GM23338 (cell line): ENCODE measurements around the gene INO80C. TPM values are rescaled to one million over a fixed set of nuclear protein-coding genes. Genes with fewer than 3 reads are reported as not detected.
A peak's percentile ranks its signal among the peaks of the same experiment; 100 is the strongest.

ENCODE experiments used
- ATAC-seq: fragments of 200-7000 bp; cut with Tn5 transposase; 3 replicates; pipeline ENCODE4 v1.9.1; 2020
- DNase-seq: peaks from one replicate; pipeline ENCODE4 v3.0.0-alpha.2; 2015; ENCODE audit warnings: low spot score
- H2AFZ ChIP-seq: fragments of 200-600 bp; sonication (generic); 2 replicates; pipeline ENCODE4 v1.8.0; 2016; ENCODE audit warnings: antibody characterized with exemption, mild to moderate bottlenecking, moderate library complexity
- H3F3A ChIP-seq: fragments of 200-600 bp; sonication (generic); replicated peaks from 2 replicates; pipeline ENCODE4 v1.8.0; 2017; ENCODE audit warnings: antibody characterized with exemption, mixed run types, low read depth
- H3K27ac ChIP-seq: fragments of 200-600 bp; sonication (generic); 2 replicates; pipeline ENCODE4 v1.6.1; 2016; ENCODE audit warnings: low read depth
- H3K27me3 ChIP-seq: fragments of 200-600 bp; sonication (generic); 2 replicates; pipeline ENCODE4 v1.8.0; 2016; ENCODE audit warnings: mild to moderate bottlenecking, mixed run types, moderate library complexity; ENCODE audit not compliant: insufficient read depth
- H3K36me3 ChIP-seq: fragments of 200-600 bp; sonication (generic); 2 replicates; pipeline ENCODE4 v1.8.0; 2016; ENCODE audit warnings: mild to moderate bottlenecking; ENCODE audit not compliant: insufficient read depth
- H3K4me1 ChIP-seq: fragments of 200-600 bp; sonication (generic); 2 replicates; pipeline ENCODE4 v1.8.0; 2016; ENCODE audit warnings: mild to moderate bottlenecking, moderate library complexity; ENCODE audit not compliant: insufficient read depth
- H3K4me2 ChIP-seq: fragments of 200-600 bp; sonication (generic); 2 replicates; pipeline ENCODE4 v1.7.1; 2017; ENCODE audit warnings: mixed run types
- H3K4me3 ChIP-seq: fragments of 200-600 bp; sonication (generic); 2 replicates; pipeline ENCODE4 v1.6.1; 2016; ENCODE audit warnings: mixed run types
- H3K79me2 ChIP-seq: fragments of 200-600 bp; sonication (generic); replicated peaks from 2 replicates; pipeline ENCODE4 v1.8.0; 2017; ENCODE audit warnings: mild to moderate bottlenecking; ENCODE audit not compliant: insufficient read depth
- H3K9me2 ChIP-seq: fragments of 200-600 bp; sonication (generic); 2 replicates; pipeline ENCODE4 v1.8.0; 2017; ENCODE audit not compliant: insufficient read depth
- H4K20me1 ChIP-seq: fragments of 200-600 bp; sonication (generic); replicated peaks from 2 replicates; pipeline ENCODE4 v1.8.0; 2017; ENCODE audit warnings: mild to moderate bottlenecking; ENCODE audit not compliant: insufficient read depth
- H3K27ac Mint-ChIP-seq: 2 replicates; pipeline ENCODE4 v1.8.0; 2020; ENCODE audit warnings: inconsistent platforms, mild to moderate bottlenecking, moderate library complexity, mixed read lengths
- H3K27me3 Mint-ChIP-seq: 3 replicates; pipeline ENCODE4 v1.8.0; 2022; ENCODE audit warnings: low read depth, mild to moderate bottlenecking, moderate library complexity, mixed read lengths, inconsistent platforms; ENCODE audit not compliant: insufficient read depth, poor library complexity
- H3K36me3 Mint-ChIP-seq: 3 replicates; pipeline ENCODE4 v1.8.0; 2021; ENCODE audit warnings: low read depth, mild to moderate bottlenecking, inconsistent platforms, moderate library complexity, mixed read lengths
- H3K4me1 Mint-ChIP-seq: 3 replicates; pipeline ENCODE4 v1.8.0; 2020; ENCODE audit warnings: mild to moderate bottlenecking, inconsistent platforms, mixed read lengths
- H3K4me3 Mint-ChIP-seq: 3 replicates; pipeline ENCODE4 v1.8.0; 2021; ENCODE audit warnings: moderate library complexity, mild to moderate bottlenecking, inconsistent platforms, mixed read lengths
- H3K9me3 Mint-ChIP-seq: 3 replicates; pipeline ENCODE4 v1.8.0; 2020; ENCODE audit warnings: moderate library complexity, mild to moderate bottlenecking, inconsistent platforms, mixed read lengths
- CREB1 ChIP-seq: fragments of 250-450 bp; sonication (Bioruptor Pico); IDR thresholded peaks from 2 replicates; pipeline ENCODE4 v1.5.0; 2020; ENCODE audit warnings: low read depth, mild to moderate bottlenecking, moderate library complexity
- EZH2 ChIP-seq: fragments of 200-600 bp; sonication (generic); IDR thresholded peaks from one replicate; pipeline ENCODE4 v1.8.0; 2017; ENCODE audit warnings: antibody characterized with exemption, mild to moderate bottlenecking, low read depth; ENCODE audit not compliant: unreplicated experiment
- EZH2phosphoT487 ChIP-seq: fragments of 200-600 bp; sonication (generic); IDR thresholded peaks from one replicate; pipeline ENCODE4 v1.8.1; 2018; ENCODE audit warnings: antibody characterized with exemption; ENCODE audit not compliant: unreplicated experiment
- JUNB ChIP-seq: IDR thresholded peaks from one replicate; pipeline ENCODE4 v1.6.1; 2016; ENCODE audit warnings: antibody characterized with exemption; ENCODE audit not compliant: unreplicated experiment
- NANOG ChIP-seq: IDR thresholded peaks from 2 replicates; pipeline ENCODE4 v1.6.1; 2016; ENCODE audit warnings: antibody characterized with exemption, borderline replicate concordance
- POLR2AphosphoS5 ChIP-seq: IDR thresholded peaks from 2 replicates; pipeline ENCODE4 v1.6.1; 2016; ENCODE audit warnings: antibody characterized with exemption, low read depth
- STAT1 ChIP-seq: IDR thresholded peaks from one replicate; pipeline ENCODE4 v1.6.1; 2016; ENCODE audit warnings: antibody characterized with exemption; ENCODE audit not compliant: unreplicated experiment
- ZNF114 ChIP-seq: fragments of 250-450 bp; sonication (Bioruptor Pico); IDR thresholded peaks from 2 replicates; pipeline ENCODE4 v1.5.0; 2020; ENCODE audit warnings: mild to moderate bottlenecking, moderate library complexity
- ZNF331 ChIP-seq: fragments of 250-450 bp; sonication (Bioruptor Pico); IDR thresholded peaks from 2 replicates; pipeline ENCODE4 v1.5.0; 2020; ENCODE audit warnings: low read depth, mild to moderate bottlenecking, moderate library complexity
- polyA plus RNA-seq: library from polyadenylated mRNA; unstranded; fragments of >200 nt; fragmentation: Nextera tagmentation; extraction: Ambion mirVana; gene quantifications from 2 replicates; pipeline ENCODE4 v1.2.1, GENCODE V29; 2016
- total RNA-seq: library from RNA; depleted of rRNA; stranded (reverse); fragments of >200 nt; shearing (Covaris generic); gene quantifications from 2 replicates; pipeline ENCODE4 v1.2.3, GENCODE V29; 2014
- TF ChIP-seq, protein P1 (sequence below), 2 experiments: fragments of 200-600 bp in 1 of 2; sonication (generic) in 1 of 2; conservative IDR thresholded peaks; 2 replicates each; pipeline versions ENCODE4 v1.5.1 to v1.6.1; 2016 to 2017; ENCODE audit warnings: antibody characterized with exemption in 2 of 2, low read depth in 2 of 2, mild to moderate bottlenecking in 2 of 2, moderate library complexity in 1 of 2
- TF ChIP-seq, protein P2 (sequence below): IDR thresholded peaks from one replicate; pipeline ENCODE4 v1.6.1; 2018; ENCODE audit warnings: antibody characterized with exemption; ENCODE audit not compliant: unreplicated experiment
- TF ChIP-seq, protein P3 (sequence below): IDR thresholded peaks from 2 replicates; pipeline ENCODE4 v1.6.1; 2016; ENCODE audit warnings: antibody characterized with exemption
- TF ChIP-seq, protein P4 (sequence below): fragments of 250-450 bp; sonication (Bioruptor Pico); IDR thresholded peaks from 2 replicates; pipeline ENCODE4 v1.5.0; 2020; ENCODE audit warnings: mild to moderate bottlenecking, moderate library complexity

Gene INO80C
- total and polyA plus RNA-seq, 2 experiments from 2014 or later = 16.3 to 52.3 TPM

DNA sequence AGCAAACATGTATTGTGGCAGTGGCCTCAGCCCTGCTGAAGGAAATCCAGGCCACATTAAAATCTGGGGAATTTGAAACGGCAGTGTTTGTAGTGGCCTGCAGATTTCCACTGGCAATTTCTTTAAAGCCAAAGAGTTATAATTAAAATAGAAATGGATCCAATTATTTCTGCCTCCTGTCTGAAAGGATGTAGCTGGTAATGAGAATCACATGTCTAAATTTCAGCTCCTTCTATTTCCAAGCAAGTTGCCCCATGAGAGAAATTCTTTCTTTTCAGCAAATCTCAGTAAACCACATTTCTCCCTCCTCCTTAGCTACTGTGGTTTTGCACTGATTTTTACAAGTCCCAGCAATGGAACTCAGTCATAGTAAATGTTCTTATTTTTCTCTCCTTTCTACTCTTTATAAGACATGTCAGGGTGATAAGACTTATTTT lies 65.2 kb downstream of the INO80C start:
- Mint-ChIP-seq H3K27me3 (no peaks in the 10 kb centered on the region), H3K4me1 (no peaks in the 10 kb centered on the region), H3K36me3 (no peaks in the 10 kb centered on the region), H3K4me3 (no peak overlapping the region), H3K9me3 (no peaks in the 10 kb centered on the region), H3K27ac (no peak overlapping the region)
- H2AFZ ChIP-seq = 0 out of 2 replicates have a peak overlapping the region, but pooled peaks have one; percentile 49
- no peaks in the 10 kb centered on the region for H3K36me3 ChIP-seq
- no peak for TF ChIP-seq ZNF114 (CRISPR knock-in tag)
- no peak for TF ChIP-seq JUNB
- no peak for TF ChIP-seq CREB1 (CRISPR knock-in tag)
- TF ChIP-seq, protein P1, sequence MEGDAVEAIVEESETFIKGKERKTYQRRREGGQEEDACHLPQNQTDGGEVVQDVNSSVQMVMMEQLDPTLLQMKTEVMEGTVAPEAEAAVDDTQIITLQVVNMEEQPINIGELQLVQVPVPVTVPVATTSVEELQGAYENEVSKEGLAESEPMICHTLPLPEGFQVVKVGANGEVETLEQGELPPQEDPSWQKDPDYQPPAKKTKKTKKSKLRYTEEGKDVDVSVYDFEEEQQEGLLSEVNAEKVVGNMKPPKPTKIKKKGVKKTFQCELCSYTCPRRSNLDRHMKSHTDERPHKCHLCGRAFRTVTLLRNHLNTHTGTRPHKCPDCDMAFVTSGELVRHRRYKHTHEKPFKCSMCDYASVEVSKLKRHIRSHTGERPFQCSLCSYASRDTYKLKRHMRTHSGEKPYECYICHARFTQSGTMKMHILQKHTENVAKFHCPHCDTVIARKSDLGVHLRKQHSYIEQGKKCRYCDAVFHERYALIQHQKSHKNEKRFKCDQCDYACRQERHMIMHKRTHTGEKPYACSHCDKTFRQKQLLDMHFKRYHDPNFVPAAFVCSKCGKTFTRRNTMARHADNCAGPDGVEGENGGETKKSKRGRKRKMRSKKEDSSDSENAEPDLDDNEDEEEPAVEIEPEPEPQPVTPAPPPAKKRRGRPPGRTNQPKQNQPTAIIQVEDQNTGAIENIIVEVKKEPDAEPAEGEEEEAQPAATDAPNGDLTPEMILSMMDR (conservative IDR thresholded peaks at IDR 0.05; ENCODE audit: low read depth in 2 of 2) = no peak
- TF ChIP-seq EZH2phosphoT487 = no peak
- TF ChIP-seq, protein P2, sequence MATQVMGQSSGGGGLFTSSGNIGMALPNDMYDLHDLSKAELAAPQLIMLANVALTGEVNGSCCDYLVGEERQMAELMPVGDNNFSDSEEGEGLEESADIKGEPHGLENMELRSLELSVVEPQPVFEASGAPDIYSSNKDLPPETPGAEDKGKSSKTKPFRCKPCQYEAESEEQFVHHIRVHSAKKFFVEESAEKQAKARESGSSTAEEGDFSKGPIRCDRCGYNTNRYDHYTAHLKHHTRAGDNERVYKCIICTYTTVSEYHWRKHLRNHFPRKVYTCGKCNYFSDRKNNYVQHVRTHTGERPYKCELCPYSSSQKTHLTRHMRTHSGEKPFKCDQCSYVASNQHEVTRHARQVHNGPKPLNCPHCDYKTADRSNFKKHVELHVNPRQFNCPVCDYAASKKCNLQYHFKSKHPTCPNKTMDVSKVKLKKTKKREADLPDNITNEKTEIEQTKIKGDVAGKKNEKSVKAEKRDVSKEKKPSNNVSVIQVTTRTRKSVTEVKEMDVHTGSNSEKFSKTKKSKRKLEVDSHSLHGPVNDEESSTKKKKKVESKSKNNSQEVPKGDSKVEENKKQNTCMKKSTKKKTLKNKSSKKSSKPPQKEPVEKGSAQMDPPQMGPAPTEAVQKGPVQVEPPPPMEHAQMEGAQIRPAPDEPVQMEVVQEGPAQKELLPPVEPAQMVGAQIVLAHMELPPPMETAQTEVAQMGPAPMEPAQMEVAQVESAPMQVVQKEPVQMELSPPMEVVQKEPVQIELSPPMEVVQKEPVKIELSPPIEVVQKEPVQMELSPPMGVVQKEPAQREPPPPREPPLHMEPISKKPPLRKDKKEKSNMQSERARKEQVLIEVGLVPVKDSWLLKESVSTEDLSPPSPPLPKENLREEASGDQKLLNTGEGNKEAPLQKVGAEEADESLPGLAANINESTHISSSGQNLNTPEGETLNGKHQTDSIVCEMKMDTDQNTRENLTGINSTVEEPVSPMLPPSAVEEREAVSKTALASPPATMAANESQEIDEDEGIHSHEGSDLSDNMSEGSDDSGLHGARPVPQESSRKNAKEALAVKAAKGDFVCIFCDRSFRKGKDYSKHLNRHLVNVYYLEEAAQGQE = no peak
- TF ChIP-seq, protein P3, sequence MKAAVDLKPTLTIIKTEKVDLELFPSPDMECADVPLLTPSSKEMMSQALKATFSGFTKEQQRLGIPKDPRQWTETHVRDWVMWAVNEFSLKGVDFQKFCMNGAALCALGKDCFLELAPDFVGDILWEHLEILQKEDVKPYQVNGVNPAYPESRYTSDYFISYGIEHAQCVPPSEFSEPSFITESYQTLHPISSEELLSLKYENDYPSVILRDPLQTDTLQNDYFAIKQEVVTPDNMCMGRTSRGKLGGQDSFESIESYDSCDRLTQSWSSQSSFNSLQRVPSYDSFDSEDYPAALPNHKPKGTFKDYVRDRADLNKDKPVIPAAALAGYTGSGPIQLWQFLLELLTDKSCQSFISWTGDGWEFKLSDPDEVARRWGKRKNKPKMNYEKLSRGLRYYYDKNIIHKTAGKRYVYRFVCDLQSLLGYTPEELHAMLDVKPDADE = no peak
- TF ChIP-seq STAT1 = no peak
- no peak for TF ChIP-seq ZNF331 (CRISPR knock-in tag)
- no peak for TF ChIP-seq EZH2
- no peak for TF ChIP-seq POLR2AphosphoS5
- no peak for TF ChIP-seq NANOG
- TF ChIP-seq, protein P4, sequence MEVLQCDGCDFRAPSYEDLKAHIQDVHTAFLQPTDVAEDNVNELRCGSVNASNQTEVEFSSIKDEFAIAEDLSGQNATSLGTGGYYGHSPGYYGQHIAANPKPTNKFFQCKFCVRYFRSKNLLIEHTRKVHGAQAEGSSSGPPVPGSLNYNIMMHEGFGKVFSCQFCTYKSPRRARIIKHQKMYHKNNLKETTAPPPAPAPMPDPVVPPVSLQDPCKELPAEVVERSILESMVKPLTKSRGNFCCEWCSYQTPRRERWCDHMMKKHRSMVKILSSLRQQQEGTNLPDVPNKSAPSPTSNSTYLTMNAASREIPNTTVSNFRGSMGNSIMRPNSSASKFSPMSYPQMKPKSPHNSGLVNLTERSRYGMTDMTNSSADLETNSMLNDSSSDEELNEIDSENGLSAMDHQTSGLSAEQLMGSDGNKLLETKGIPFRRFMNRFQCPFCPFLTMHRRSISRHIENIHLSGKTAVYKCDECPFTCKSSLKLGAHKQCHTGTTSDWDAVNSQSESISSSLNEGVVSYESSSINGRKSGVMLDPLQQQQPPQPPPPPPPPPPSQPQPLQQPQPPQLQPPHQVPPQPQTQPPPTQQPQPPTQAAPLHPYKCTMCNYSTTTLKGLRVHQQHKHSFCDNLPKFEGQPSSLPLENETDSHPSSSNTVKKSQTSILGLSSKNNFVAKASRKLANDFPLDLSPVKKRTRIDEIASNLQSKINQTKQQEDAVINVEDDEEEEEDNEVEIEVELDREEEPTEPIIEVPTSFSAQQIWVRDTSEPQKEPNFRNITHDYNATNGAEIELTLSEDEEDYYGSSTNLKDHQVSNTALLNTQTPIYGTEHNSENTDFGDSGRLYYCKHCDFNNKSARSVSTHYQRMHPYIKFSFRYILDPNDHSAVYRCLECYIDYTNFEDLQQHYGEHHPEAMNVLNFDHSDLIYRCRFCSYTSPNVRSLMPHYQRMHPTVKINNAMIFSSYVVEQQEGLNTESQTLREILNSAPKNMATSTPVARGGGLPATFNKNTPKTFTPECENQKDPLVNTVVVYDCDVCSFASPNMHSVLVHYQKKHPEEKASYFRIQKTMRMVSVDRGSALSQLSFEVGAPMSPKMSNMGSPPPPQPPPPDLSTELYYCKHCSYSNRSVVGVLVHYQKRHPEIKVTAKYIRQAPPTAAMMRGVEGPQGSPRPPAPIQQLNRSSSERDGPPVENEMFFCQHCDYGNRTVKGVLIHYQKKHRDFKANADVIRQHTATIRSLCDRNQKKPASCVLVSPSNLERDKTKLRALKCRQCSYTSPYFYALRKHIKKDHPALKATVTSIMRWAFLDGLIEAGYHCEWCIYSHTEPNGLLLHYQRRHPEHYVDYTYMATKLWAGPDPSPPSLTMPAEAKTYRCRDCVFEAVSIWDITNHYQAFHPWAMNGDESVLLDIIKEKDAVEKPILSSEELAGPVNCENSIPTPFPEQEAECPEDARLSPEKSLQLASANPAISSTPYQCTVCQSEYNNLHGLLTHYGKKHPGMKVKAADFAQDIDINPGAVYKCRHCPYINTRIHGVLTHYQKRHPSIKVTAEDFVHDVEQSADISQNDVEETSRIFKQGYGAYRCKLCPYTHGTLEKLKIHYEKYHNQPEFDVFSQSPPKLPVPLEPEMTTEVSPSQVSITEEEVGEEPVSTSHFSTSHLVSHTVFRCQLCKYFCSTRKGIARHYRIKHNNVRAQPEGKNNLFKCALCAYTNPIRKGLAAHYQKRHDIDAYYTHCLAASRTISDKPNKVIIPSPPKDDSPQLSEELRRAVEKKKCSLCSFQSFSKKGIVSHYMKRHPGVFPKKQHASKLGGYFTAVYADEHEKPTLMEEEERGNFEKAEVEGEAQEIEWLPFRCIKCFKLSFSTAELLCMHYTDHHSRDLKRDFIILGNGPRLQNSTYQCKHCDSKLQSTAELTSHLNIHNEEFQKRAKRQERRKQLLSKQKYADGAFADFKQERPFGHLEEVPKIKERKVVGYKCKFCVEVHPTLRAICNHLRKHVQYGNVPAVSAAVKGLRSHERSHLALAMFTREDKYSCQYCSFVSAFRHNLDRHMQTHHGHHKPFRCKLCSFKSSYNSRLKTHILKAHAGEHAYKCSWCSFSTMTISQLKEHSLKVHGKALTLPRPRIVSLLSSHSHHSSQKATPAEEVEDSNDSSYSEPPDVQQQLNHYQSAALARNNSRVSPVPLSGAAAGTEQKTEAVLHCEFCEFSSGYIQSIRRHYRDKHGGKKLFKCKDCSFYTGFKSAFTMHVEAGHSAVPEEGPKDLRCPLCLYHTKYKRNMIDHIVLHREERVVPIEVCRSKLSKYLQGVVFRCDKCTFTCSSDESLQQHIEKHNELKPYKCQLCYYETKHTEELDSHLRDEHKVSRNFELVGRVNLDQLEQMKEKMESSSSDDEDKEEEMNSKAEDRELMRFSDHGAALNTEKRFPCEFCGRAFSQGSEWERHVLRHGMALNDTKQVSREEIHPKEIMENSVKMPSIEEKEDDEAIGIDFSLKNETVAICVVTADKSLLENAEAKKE (CRISPR knock-in tag) = no peak
- DNase-seq (no peak), ATAC-seq (no peak)
- no peaks in the 10 kb centered on the region for H3K79me2 ChIP-seq
- no peak overlapping the region for H3K4me3 ChIP-seq
- no peaks in the 10 kb centered on the region for H3K4me1 ChIP-seq
- H3K9me2 ChIP-seq = no peaks in the 10 kb centered on the region
- no peaks in the 10 kb centered on the region for H3K27me3 ChIP-seq
- H3F3A ChIP-seq = no peaks in the 10 kb centered on the region
- H3K27ac ChIP-seq = no peak overlapping the region
- H4K20me1 ChIP-seq = no peaks in the 10 kb centered on the region; the same call in 1 of the 2 replicates
- no peak overlapping the region for H3K4me2 ChIP-seq
